Stimulated activated CD8-positive, alpha-beta memory T cell treated with anti-CD3 and anti-CD28 coated beads, Interleukin-4, amount 100 ng/mL, for 24 hours (primary cell): ENCODE measurements around the gene CFAP91.

ENCODE experiments used
- DNase-seq: peaks from one replicate; pipeline ENCODE4 v3.0.0-alpha.2; 2020; ENCODE audit warnings: low read depth

The CFAP91 gene

DNA sequence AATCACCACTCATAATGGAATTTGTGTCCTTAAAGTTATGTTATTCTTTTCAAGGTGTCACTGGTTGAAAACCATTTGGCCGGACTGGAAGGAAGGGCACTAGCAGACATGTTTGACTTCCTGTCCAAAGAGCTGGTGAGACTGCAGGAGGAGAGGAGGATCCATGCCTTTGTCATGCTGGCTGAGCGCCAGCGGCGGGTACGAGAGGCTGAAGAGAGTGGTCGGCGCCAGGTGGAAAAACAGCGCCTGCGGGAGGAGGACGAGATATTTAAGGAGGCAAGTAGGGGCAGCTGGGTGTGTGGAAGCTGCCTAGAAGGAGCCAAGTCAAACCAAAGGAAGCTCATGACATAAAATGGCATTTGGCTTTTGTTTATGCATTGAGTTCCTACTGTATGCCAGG is 41.1 kb downstream of the CFAP91 start:
- DNase-seq = no peak

DNA sequence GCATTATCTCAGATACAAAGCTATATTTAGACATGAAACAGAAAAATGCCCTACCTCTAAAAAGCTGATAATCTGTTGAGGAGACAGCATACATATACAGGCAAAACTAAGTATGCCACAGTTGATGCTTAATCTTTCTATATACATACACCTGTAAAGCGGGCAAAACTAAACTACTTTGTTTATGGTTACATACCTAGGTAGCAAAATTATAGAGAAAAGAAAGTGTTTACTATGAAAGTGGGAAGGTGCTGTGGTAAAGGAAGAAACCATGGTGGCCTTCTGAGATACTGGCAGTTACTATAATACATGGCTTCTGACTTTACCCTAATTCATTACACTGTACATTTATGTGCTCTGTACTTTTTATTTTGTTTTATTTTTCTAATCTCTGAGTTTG is 43.1 kb downstream of the CFAP91 start:
- DNase-seq = no peak

DNA sequence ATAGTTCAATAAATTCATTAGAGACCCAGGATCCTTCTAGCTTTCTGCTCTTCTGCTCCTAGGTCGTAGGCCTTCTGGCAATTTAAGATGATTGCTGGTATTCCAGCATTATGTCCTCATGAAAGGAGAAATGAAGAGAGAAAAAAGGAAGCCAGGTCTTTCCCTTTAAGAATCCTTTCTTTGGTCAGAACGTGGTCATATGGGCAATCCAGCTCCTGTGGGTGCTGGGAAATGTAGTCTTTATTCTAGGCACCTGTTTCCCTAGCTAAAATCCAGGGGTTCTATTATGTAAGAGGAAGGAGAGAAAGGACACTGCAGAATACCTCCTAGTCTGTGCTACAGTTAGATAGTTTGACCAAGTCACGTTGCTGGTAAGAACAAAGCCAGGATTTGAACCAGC is 43.6 kb downstream of the CFAP91 start:
- no peak for DNase-seq

DNA sequence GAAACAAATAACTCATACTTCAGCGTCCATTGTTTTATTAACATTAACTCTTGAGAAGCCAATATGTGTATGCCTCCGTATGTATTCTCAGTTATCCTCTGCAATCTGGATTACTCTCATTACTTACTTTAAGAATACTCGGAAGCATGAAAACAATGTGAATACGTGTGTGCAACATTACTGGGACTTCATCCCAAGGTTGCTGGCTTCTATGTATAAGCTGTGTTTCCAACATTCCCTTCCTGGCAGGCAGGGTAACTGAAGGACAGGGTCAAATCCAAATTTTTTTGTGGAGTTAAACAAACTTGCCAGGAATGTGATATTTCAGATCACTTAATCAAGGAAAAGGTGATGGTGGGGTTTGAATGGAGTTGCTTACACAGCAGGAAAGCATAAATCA is 44.5 kb downstream of the CFAP91 start:
- no peak for DNase-seq

DNA sequence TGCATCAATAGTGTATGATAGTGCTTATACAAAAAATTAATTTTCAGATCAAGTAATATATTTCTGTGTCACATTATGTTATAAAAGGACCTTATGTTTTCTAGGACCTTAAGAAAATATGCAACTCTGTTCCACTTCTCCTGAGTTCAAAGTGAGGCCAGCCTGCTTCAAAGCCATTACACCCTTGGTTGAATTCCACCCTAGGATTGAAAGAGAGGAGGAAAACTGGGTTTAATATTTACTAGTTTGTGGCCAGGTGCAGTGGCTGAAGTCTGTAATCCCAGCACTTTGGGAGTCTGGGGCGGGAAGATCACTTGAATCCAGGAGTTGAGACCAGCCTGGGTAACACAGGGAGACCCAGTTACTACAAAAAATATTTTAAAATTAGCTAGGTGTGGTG is 46.2 kb downstream of the CFAP91 start:
- no peak for DNase-seq

DNA sequence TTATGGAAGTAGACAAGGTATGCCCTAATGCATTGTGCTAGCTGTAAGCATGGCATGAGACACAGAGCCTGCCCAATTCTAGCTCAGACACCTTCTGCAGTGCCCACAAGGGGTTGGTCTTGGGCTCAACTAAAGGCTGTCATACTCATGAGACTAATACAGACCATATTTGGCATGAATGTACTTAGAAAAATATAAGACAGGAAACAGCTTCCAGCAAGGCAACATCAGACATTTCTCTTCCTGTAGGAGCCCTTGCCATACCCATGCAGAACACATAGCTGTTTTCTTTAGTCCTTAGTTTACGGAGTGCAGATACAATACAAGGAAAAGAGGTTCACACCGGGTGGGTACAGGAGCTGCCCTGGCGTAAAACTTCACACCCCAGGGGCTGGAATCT is 48.6 kb downstream of the CFAP91 start:
- no peak for DNase-seq
